K562 (cell line): ENCODE data around the gene PDGFRA. TPM values are rescaled to one million over a fixed set of nuclear protein-coding genes. Genes with fewer than 3 reads are reported as not detected.

ENCODE experiments used
- ATAC-seq: fragments of 200-7000 bp; cut with Tn5 transposase; 3 replicates; pipeline ENCODE4 v1.9.1; 2020; ENCODE audit warnings: moderate library complexity
- BruUV-seq: library from RNA; stranded (reverse); fragments of 400-500 nt; replicated peaks from 2 replicates; lab custom pipeline; 2021; lab: Mats Ljungman, UMichigan
- CTCF ChIA-PET: fragments of 300-600 bp; formaldehyde crosslinking; extraction: SDS; loops from one replicate; lab custom pipeline; 2021; ENCODE audit warnings: low intra/inter-chr PET ratio; lab: Yijun Ruan, JAX
- POLR2A ChIA-PET: fragments of 300-600, 350-650 bp; sonication (Branson Sonifier 250); formaldehyde crosslinking; extraction: SDS; loops from one replicate; lab custom pipeline; 2021; ENCODE audit warnings: antibody characterized with exemption, inconsistent platforms; lab: Yijun Ruan, JAX
- DNase-seq, 4 experiments: peaks; one replicate each; pipeline versions ENCODE4 v3.0.0 to v3.0.0-alpha.2; 2011 to 2018; ENCODE audit warnings: low spot score in 3 of 4, mixed read lengths in 3 of 4; ENCODE audit errors: extremely low read depth in 1 of 4
- FAIRE-seq: peaks from 2 replicates; lab custom pipeline; 2011; peaks lifted over from hg19 to GRCh38; lab: Jason Lieb, UNC
- H2AFZ ChIP-seq: 2 replicates; pipeline ENCODE4 v1.6.0; 2011; ENCODE audit warnings: low read depth, low read length, control low read depth, inconsistent platforms
- H3K27ac ChIP-seq: fragments of 200-600 bp; 3 replicates; pipeline ENCODE4 v1.8.0; 2011; ENCODE audit warnings: low read depth, mild to moderate bottlenecking, control low read depth, inconsistent platforms, low read length, moderate library complexity, mixed read lengths; ENCODE audit errors: extremely low read depth
- H3K27me3 ChIP-seq, 2 experiments: fragments of 300-600 bp in 1 of 2; 2 replicates in 1 of 2; 3 replicates in 1 of 2; pipeline versions ENCODE4 v1.6.0 to v1.8.0; 2011; ENCODE audit warnings: inconsistent platforms in 2 of 2, low read length in 2 of 2, mild to moderate bottlenecking in 1 of 2, mixed read lengths in 1 of 2, moderate library complexity in 1 of 2; ENCODE audit not compliant: control insufficient read depth in 2 of 2, insufficient read depth in 2 of 2
- H3K36me3 ChIP-seq: fragments of 300-600 bp; 3 replicates; pipeline ENCODE4 v1.8.0; 2011; ENCODE audit warnings: mild to moderate bottlenecking, low read length, inconsistent platforms; ENCODE audit not compliant: control insufficient read depth, insufficient read depth
- H3K4me1 ChIP-seq, 2 experiments: fragments of 200-600 bp in 1 of 2; replicated peaks in 1 of 2; 2 replicates in 1 of 2; 3 replicates in 1 of 2; pipeline versions ENCODE4 v1.5.1 to v1.8.0; 2011; ENCODE audit warnings: inconsistent platforms in 2 of 2, low read length in 2 of 2, mild to moderate bottlenecking in 1 of 2, mixed read lengths in 1 of 2, moderate library complexity in 1 of 2; ENCODE audit not compliant: control insufficient read depth in 2 of 2, insufficient read depth in 2 of 2
- H3K4me2 ChIP-seq: 2 replicates; pipeline ENCODE4 v1.6.1; 2011; ENCODE audit warnings: low read length, control low read depth, inconsistent platforms, mixed read lengths; ENCODE audit not compliant: insufficient read depth
- H3K4me3 ChIP-seq: fragments of 200-600 bp; sonication (generic), shearing (Covaris generic); 2 replicates; pipeline ENCODE4 v1.5.1; 2016; ENCODE audit warnings: control low read depth, inconsistent platforms
- H3K79me2 ChIP-seq: fragments of 200-600 bp; 3 replicates; pipeline ENCODE4 v1.8.0; 2011; ENCODE audit warnings: low read length, inconsistent platforms; ENCODE audit not compliant: control insufficient read depth, insufficient read depth
- H3K9ac ChIP-seq, 2 experiments: 2 replicates each; pipeline versions ENCODE4 v1.6.0 to v1.6.1; 2011; ENCODE audit warnings: low read depth in 2 of 2, low read length in 2 of 2, control low read depth in 1 of 2, inconsistent platforms in 1 of 2, mild to moderate bottlenecking in 1 of 2, mixed read lengths in 1 of 2; ENCODE audit not compliant: insufficient read depth in 1 of 2
- H3K9me1 ChIP-seq: one replicate; pipeline ENCODE4 v1.6.0; 2011; ENCODE audit warnings: inconsistent platforms, mild to moderate bottlenecking, low read length, moderate library complexity; ENCODE audit not compliant: control insufficient read depth, insufficient read depth
- H3K9me3 ChIP-seq: replicated peaks from 2 replicates; pipeline ENCODE4 v1.5.1; 2011; ENCODE audit warnings: low read depth, low read length, inconsistent platforms; ENCODE audit not compliant: control insufficient read depth, insufficient read depth
- H4K20me1 ChIP-seq: replicated peaks from 2 replicates; pipeline ENCODE4 v1.6.1; 2011; ENCODE audit warnings: low read length, inconsistent platforms, mixed read lengths; ENCODE audit not compliant: control insufficient read depth, insufficient read depth
- BCOR ChIP-seq: fragments of 450-650 bp; IDR thresholded peaks from 2 replicates; pipeline ENCODE4 v1.6.1; 2016
- DPF2 ChIP-seq: fragments of 450-650 bp; IDR thresholded peaks from 2 replicates; pipeline ENCODE4 v1.6.1; 2016
- JUND ChIP-seq, 2 experiments: IDR thresholded peaks; 2 replicates in 1 of 2; 3 replicates in 1 of 2; pipeline ENCODE4 v1.6.1; 2011; ENCODE audit warnings: borderline replicate concordance in 2 of 2, low read depth in 2 of 2, low read length in 2 of 2, improper control_type of control experiment in 1 of 2, missing biosample characterization in 1 of 2, missing genetic modification characterization in 1 of 2, missing genetic modification reagents in 1 of 2
- NFIC ChIP-seq: fragments of 450-650 bp; IDR thresholded peaks from 2 replicates; pipeline ENCODE4 v1.6.1; 2017; ENCODE audit warnings: mild to moderate bottlenecking, inconsistent platforms
- OTX1 ChIP-seq: fragments of 450-650 bp; formaldehyde crosslinking; IDR thresholded peaks from 2 replicates; pipeline ENCODE4 v1.4.0; 2022; ENCODE audit warnings: mild to moderate bottlenecking
- SMAD3 ChIP-seq: fragments of 450-650 bp; formaldehyde crosslinking; conservative IDR thresholded peaks from 2 replicates; pipeline ENCODE4 v1.4.0; 2020; ENCODE audit warnings: mild to moderate bottlenecking
- STAT5B ChIP-seq: fragments of 250-450 bp; sonication (Bioruptor Pico); IDR thresholded peaks from 2 replicates; pipeline ENCODE4 v1.8.0; 2021; ENCODE audit warnings: mild to moderate bottlenecking, inconsistent platforms
- TAF15 ChIP-seq: fragments of 200-400 bp; formaldehyde crosslinking; IDR thresholded peaks from 2 replicates; pipeline ENCODE4 v1.6.1; 2017; ENCODE audit warnings: mild to moderate bottlenecking, low read depth, low read length, moderate library complexity
- TAF9B ChIP-seq: fragments of 450-650 bp; IDR thresholded peaks from 2 replicates; pipeline ENCODE4 v1.6.1; 2018; ENCODE audit warnings: mild to moderate bottlenecking; ENCODE audit not compliant: partially characterized antibody
- ZNF76 ChIP-seq: fragments of 250-450 bp; sonication (Bioruptor Pico); IDR thresholded peaks from 2 replicates; pipeline ENCODE4 v1.4.0; 2020; ENCODE audit warnings: mild to moderate bottlenecking, moderate library complexity, borderline replicate concordance
- WGBS: fragments of 100-300 bp; shearing (Covaris generic); methylation state at CpG from one replicate; pipeline ENCODE4 v1.1.6; 2016; ENCODE audit warnings: low coverage, mixed read lengths; ENCODE audit not compliant: insufficient coverage; ENCODE audit errors: missing lambda C conversion rate; 5-methylcytosine and 5-hydroxymethylcytosine counted together
- in situ Hi-C: fragments of 300-500 bp; cut with MboI; formaldehyde crosslinking; loops from 4 replicates; pipeline ENCODE4 v1.15.0; 2018; ENCODE audit warnings: inconsistent platforms, mixed read lengths
- intact Hi-C: fragments of 100-400 bp; cut with micrococcal nuclease; formaldehyde crosslinking; loops from 2 replicates; pipeline ENCODE4 v1.14.2; 2022
- polyA plus RNA-seq, 8 experiments: library from polyadenylated mRNA; depleted of rRNA in 4 of 8; stranded (reverse) in 5 of 8; unstranded in 3 of 8; fragments of >200 nt; fragmentation: Nextera tagmentation in 2 of 8; fragmentation: Illumina TruSeq in 1 of 8; extraction: Ambion mirVana in 2 of 8; extraction: Trizol in 1 of 8; gene quantifications; 2 replicates each; pipeline versions ENCODE4 v1.2.1 to v1.2.3, GENCODE V29; 2011 to 2014; ENCODE audit warnings: inconsistent platforms in 1 of 8, missing spikeins in 1 of 8
- total RNA-seq, 7 experiments: library from RNA; depleted of rRNA in 6 of 7; stranded (reverse); fragments of >200 nt in 6 of 7; fragmentation: Illumina TruSeq in 2 of 7; extraction: Trizol in 2 of 7; gene quantifications; 2 replicates each; pipeline versions ENCODE4 v1.2.1 to v1.2.3, GENCODE V29; 2011 to 2021; ENCODE audit warnings: low replicate concordance in 1 of 7
- TF ChIP-seq, protein P1 (sequence below), 2 experiments: fragments of 450-650 bp; conservative IDR thresholded peaks; 2 replicates each; pipeline ENCODE4 v1.6.1; 2017; ENCODE audit warnings: mild to moderate bottlenecking in 2 of 2, moderate library complexity in 2 of 2
- TF ChIP-seq, protein P2 (sequence below): sonication (generic); formaldehyde crosslinking; IDR thresholded peaks from 2 replicates; pipeline ENCODE4 v1.9.0; 2022; ENCODE audit warnings: mild to moderate bottlenecking, missing genetic modification reagents
- TF ChIP-seq, protein P3 (sequence below): fragments of 200-400 bp; formaldehyde crosslinking; IDR thresholded peaks from 2 replicates; pipeline ENCODE4 v1.6.1; 2017; ENCODE audit warnings: mild to moderate bottlenecking, low read depth, low read length, moderate library complexity

Gene PDGFRA
- total and polyA plus RNA-seq, 9 of the 15 experiments (the other 6 are each of a cell fraction or from before 2014, with no cell fraction given) = 0.40 TPM; not detected in 8

DNA sequence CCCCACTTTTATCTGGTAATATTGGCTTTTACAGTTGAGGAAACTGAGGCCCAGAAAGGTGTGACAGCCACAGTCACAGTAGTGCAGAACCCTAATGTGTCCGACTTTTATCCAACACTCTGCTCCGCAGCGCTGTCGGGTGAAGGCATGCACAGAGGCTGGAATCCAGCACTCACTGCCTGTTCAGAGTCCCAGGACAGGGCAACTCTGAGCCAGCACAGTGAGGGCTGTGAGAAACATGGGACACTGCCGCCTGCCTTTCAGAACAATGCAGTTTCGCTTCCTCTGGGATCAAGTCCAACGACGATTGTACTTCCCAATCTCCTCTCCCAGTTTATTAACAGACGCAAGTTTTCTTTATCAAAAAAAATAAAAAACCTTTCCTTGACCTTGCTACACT, 41.9 kb upstream of the PDGFRA start:
- Histone ChIP-seq H3K36me3 (no peaks in the 10 kb centered on the region), H3K27me3 (peaks cover 0 to 19% of the 10 kb centered on the region in 2 experiments; a peak in 3 of 5 replicates), H3K4me2 (no peak overlapping the region), H3K79me2 (no peaks in the 10 kb centered on the region), H3K9me1 (no peaks in the 10 kb centered on the region), H4K20me1 (no peaks in the 10 kb centered on the region), H3K4me3 (no peak overlapping the region), H3K27ac (no peak overlapping the region), H3K9me3 (no peaks in the 10 kb centered on the region), H3K9ac (no peak overlapping the region), H2AFZ (no peak overlapping the region), H3K4me1 (no peaks in the 10 kb centered on the region)
- ChIA-PET CTCF (no interaction called here), POLR2A (no interaction called here)
- BruUV-seq = no TSS peak
- no peak for FAIRE-seq
- no peak for TF ChIP-seq BCOR
- TF ChIP-seq NFIC = no peak
- TF ChIP-seq, protein P1, sequence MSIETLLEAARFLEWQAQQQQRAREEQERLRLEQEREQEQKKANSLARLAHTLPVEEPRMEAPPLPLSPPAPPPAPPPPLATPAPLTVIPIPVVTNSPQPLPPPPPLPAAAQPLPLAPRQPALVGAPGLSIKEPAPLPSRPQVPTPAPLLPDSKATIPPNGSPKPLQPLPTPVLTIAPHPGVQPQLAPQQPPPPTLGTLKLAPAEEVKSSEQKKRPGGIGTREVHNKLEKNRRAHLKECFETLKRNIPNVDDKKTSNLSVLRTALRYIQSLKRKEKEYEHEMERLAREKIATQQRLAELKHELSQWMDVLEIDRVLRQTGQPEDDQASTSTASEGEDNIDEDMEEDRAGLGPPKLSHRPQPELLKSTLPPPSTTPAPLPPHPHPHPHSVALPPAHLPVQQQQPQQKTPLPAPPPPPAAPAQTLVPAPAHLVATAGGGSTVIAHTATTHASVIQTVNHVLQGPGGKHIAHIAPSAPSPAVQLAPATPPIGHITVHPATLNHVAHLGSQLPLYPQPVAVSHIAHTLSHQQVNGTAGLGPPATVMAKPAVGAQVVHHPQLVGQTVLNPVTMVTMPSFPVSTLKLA (conservative IDR thresholded peaks at IDR 0.05) = no peak
- TF ChIP-seq JUND (IDR thresholded peaks at IDR 0.05; ENCODE audit: borderline replicate concordance, low read depth, low read length) = no peak
- no peak for TF ChIP-seq JUND (tag; IDR thresholded peaks at IDR 0.05; ENCODE audit: borderline replicate concordance, low read depth, low read length)
- TF ChIP-seq, protein P2, sequence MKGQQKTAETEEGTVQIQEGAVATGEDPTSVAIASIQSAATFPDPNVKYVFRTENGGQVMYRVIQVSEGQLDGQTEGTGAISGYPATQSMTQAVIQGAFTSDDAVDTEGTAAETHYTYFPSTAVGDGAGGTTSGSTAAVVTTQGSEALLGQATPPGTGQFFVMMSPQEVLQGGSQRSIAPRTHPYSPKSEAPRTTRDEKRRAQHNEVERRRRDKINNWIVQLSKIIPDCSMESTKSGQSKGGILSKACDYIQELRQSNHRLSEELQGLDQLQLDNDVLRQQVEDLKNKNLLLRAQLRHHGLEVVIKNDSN (CRISPR knock-in tag) = no peak
- no peak for TF ChIP-seq TAF15
- TF ChIP-seq OTX1 (CRISPR knock-in tag) = no peak
- TF ChIP-seq, protein P3, sequence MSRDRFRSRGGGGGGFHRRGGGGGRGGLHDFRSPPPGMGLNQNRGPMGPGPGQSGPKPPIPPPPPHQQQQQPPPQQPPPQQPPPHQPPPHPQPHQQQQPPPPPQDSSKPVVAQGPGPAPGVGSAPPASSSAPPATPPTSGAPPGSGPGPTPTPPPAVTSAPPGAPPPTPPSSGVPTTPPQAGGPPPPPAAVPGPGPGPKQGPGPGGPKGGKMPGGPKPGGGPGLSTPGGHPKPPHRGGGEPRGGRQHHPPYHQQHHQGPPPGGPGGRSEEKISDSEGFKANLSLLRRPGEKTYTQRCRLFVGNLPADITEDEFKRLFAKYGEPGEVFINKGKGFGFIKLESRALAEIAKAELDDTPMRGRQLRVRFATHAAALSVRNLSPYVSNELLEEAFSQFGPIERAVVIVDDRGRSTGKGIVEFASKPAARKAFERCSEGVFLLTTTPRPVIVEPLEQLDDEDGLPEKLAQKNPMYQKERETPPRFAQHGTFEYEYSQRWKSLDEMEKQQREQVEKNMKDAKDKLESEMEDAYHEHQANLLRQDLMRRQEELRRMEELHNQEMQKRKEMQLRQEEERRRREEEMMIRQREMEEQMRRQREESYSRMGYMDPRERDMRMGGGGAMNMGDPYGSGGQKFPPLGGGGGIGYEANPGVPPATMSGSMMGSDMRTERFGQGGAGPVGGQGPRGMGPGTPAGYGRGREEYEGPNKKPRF = no peak
- no peak for TF ChIP-seq STAT5B (CRISPR knock-in tag)
- TF ChIP-seq DPF2 = no peak
- no peak for TF ChIP-seq ZNF76 (CRISPR knock-in tag)
- TF ChIP-seq TAF9B = no peak
- TF ChIP-seq SMAD3 (CRISPR knock-in tag) = no peak
- 0% methylated on average over 9 of the region's 9 CpGs for WGBS
- in situ Hi-C loops (no loop called here), intact Hi-C loops (no loop called here)
- DNase-seq = no peak
- no peak for ATAC-seq
